Ishikawa (cell line): ENCODE results near the gene FADS6.

Experiments
- CEBPB ChIP-seq: IDR thresholded peaks from 2 replicates; pipeline ENCODE4 v1.6.1; 2012
- CREB1 ChIP-seq: IDR thresholded peaks from 2 replicates; pipeline ENCODE4 v1.6.1; 2012; ENCODE audit warnings: low read depth
- EP300 ChIP-seq: IDR thresholded peaks from 2 replicates; pipeline ENCODE4 v1.6.1; 2012; ENCODE audit warnings: borderline replicate concordance
- FOXM1 ChIP-seq: IDR thresholded peaks from 2 replicates; pipeline ENCODE4 v1.6.1; 2012; ENCODE audit warnings: low read depth, borderline replicate concordance
- NFIC ChIP-seq: IDR thresholded peaks from 2 replicates; pipeline ENCODE4 v1.6.1; 2012
- RAD21 ChIP-seq: IDR thresholded peaks from 2 replicates; pipeline ENCODE4 v1.6.1; 2012; ENCODE audit warnings: low read depth
- TAF1 ChIP-seq: IDR thresholded peaks from 2 replicates; pipeline ENCODE4 v1.6.1; 2012; ENCODE audit warnings: low read depth, mild to moderate bottlenecking
- USF1 ChIP-seq: IDR thresholded peaks from 2 replicates; pipeline ENCODE4 v1.6.1; 2012
- YY1 ChIP-seq: IDR thresholded peaks from 2 replicates; pipeline ENCODE4 v1.6.1; 2012; ENCODE audit warnings: low read depth
- ZBTB7A ChIP-seq: IDR thresholded peaks from 2 replicates; pipeline ENCODE4 v1.6.1; 2012; ENCODE audit warnings: low read depth
- TF ChIP-seq, protein P1 (sequence below): IDR thresholded peaks from 2 replicates; pipeline ENCODE4 v1.6.1; 2012; ENCODE audit warnings: low read depth, mild to moderate bottlenecking
- TF ChIP-seq, protein P2 (sequence below): IDR thresholded peaks from 2 replicates; pipeline ENCODE4 v1.6.1; 2012

GRCh38 chr17:74840989-74841666, 52.3 kb downstream of the FADS6 start:
- TF ChIP-seq YY1 (no peak), EP300 (no peak), RAD21 (no peak), CREB1 (no peak), CEBPB (no peak), NFIC (no peak), TAF1 (no peak), USF1 (no peak), ZBTB7A (no peak), FOXM1 (no peak)
- TF ChIP-seq, protein P1, sequence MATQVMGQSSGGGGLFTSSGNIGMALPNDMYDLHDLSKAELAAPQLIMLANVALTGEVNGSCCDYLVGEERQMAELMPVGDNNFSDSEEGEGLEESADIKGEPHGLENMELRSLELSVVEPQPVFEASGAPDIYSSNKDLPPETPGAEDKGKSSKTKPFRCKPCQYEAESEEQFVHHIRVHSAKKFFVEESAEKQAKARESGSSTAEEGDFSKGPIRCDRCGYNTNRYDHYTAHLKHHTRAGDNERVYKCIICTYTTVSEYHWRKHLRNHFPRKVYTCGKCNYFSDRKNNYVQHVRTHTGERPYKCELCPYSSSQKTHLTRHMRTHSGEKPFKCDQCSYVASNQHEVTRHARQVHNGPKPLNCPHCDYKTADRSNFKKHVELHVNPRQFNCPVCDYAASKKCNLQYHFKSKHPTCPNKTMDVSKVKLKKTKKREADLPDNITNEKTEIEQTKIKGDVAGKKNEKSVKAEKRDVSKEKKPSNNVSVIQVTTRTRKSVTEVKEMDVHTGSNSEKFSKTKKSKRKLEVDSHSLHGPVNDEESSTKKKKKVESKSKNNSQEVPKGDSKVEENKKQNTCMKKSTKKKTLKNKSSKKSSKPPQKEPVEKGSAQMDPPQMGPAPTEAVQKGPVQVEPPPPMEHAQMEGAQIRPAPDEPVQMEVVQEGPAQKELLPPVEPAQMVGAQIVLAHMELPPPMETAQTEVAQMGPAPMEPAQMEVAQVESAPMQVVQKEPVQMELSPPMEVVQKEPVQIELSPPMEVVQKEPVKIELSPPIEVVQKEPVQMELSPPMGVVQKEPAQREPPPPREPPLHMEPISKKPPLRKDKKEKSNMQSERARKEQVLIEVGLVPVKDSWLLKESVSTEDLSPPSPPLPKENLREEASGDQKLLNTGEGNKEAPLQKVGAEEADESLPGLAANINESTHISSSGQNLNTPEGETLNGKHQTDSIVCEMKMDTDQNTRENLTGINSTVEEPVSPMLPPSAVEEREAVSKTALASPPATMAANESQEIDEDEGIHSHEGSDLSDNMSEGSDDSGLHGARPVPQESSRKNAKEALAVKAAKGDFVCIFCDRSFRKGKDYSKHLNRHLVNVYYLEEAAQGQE = no peak
- TF ChIP-seq, protein P2, sequence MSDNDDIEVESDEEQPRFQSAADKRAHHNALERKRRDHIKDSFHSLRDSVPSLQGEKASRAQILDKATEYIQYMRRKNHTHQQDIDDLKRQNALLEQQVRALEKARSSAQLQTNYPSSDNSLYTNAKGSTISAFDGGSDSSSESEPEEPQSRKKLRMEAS = no peak
